IMR-90 (cell line): ENCODE measurements around the gene KLK10. TPM values are rescaled to one million over a fixed set of nuclear protein-coding genes. Genes with fewer than 3 reads are reported as not detected.

Experiments used
- ATAC-seq: fragments of 200-7000 bp; cut with Tn5 transposase; 2 replicates; pipeline ENCODE4 v1.9.1; 2020; ENCODE audit warnings: low read depth, mild to moderate bottlenecking, moderate library complexity
- BruUV-seq: library from RNA; stranded (reverse); fragments of 400-500 nt; replicated peaks from 2 replicates; lab custom pipeline; 2021; lab: Mats Ljungman, UMichigan
- CTCF ChIA-PET: fragments of 300-600 bp; formaldehyde crosslinking; extraction: SDS; loops from one replicate; lab custom pipeline; 2021; ENCODE audit warnings: antibody characterized with exemption; lab: Yijun Ruan, JAX
- POLR2A ChIA-PET: fragments of 300-600 bp; sonication (Branson Sonifier 250); formaldehyde crosslinking; loops from one replicate; lab custom pipeline; 2022; ENCODE audit warnings: antibody characterized with exemption; ENCODE audit not compliant: unreplicated experiment; lab: Charles Lee
- DNase-seq: peaks from one replicate; pipeline ENCODE4 v3.0.0; 2013
- H2AFZ ChIP-seq: replicated peaks from 2 replicates; pipeline ENCODE3; 2013; ENCODE audit warnings: low read length, mild to moderate bottlenecking; ENCODE audit not compliant: poor library complexity
- H2AK5ac ChIP-seq: 2 replicates; pipeline ENCODE4 v1.6.1; 2013; ENCODE audit warnings: low read depth, low read length, inconsistent platforms
- H2AK9ac ChIP-seq: replicated peaks from 2 replicates; pipeline ENCODE3; 2013; ENCODE audit warnings: mild to moderate bottlenecking, low read depth, low read length, moderate library complexity; ENCODE audit not compliant: poor library complexity
- H2BK120ac ChIP-seq: 2 replicates; pipeline ENCODE4 v1.6.1; 2013; ENCODE audit warnings: low read depth, low read length, inconsistent platforms
- H2BK15ac ChIP-seq: 3 replicates; pipeline ENCODE4 v1.6.1; 2013; ENCODE audit warnings: low read depth, low read length, inconsistent platforms
- H2BK20ac ChIP-seq: 2 replicates; pipeline ENCODE4 v1.6.1; 2013; ENCODE audit warnings: low read depth, mild to moderate bottlenecking, inconsistent platforms, low read length, moderate library complexity
- H2BK5ac ChIP-seq: 2 replicates; pipeline ENCODE4 v1.6.1; 2013; ENCODE audit warnings: mild to moderate bottlenecking, low read depth, low read length, inconsistent platforms; ENCODE audit not compliant: poor library complexity, severe bottlenecking
- H3K14ac ChIP-seq: replicated peaks from 2 replicates; pipeline ENCODE4 v1.6.1; 2013; ENCODE audit warnings: low read depth, low read length, inconsistent platforms
- H3K18ac ChIP-seq: 2 replicates; pipeline ENCODE4 v1.6.1; 2013; ENCODE audit warnings: low read depth, low read length, control low read depth
- H3K23ac ChIP-seq: 2 replicates; pipeline ENCODE4 v1.6.1; 2013; ENCODE audit warnings: low read depth, low read length, inconsistent platforms
- H3K27ac ChIP-seq: 2 replicates; pipeline ENCODE4 v1.5.1; 2013; ENCODE audit warnings: mild to moderate bottlenecking, control low read depth, low read length; ENCODE audit not compliant: insufficient read depth
- H3K27me3 ChIP-seq: 2 replicates; pipeline ENCODE4 v1.6.1; 2013; ENCODE audit warnings: low read length; ENCODE audit not compliant: control insufficient read depth, insufficient read depth
- H3K36me3 ChIP-seq: 2 replicates; pipeline ENCODE4 v1.6.1; 2013; ENCODE audit warnings: low read length, mixed read lengths; ENCODE audit not compliant: control insufficient read depth, insufficient read depth
- H3K4ac ChIP-seq: 2 replicates; pipeline ENCODE4 v1.6.1; 2013; ENCODE audit warnings: low read depth, low read length, inconsistent platforms
- H3K4me1 ChIP-seq: 2 replicates; pipeline ENCODE4 v1.6.1; 2013; ENCODE audit warnings: low read length, mixed read lengths; ENCODE audit not compliant: control insufficient read depth, insufficient read depth
- H3K4me2 ChIP-seq: 2 replicates; pipeline ENCODE4 v1.6.1; 2013; ENCODE audit warnings: low read depth, mild to moderate bottlenecking, control low read depth, low read length, moderate library complexity
- H3K4me3 ChIP-seq: 2 replicates; pipeline ENCODE4 v1.5.1; 2013; ENCODE audit warnings: low read depth, mild to moderate bottlenecking, control low read depth, low read length, moderate library complexity; ENCODE audit not compliant: insufficient read depth
- H3K56ac ChIP-seq: 2 replicates; pipeline ENCODE4 v1.6.1; 2013; ENCODE audit warnings: low read length, inconsistent platforms; ENCODE audit not compliant: insufficient read depth; ENCODE audit errors: extremely low read depth
- H3K79me1 ChIP-seq, 2 experiments: 2 replicates each; pipeline ENCODE4 v1.6.1; 2013; ENCODE audit warnings: low read length in 2 of 2, inconsistent platforms in 1 of 2, low read depth in 1 of 2
- H3K9ac ChIP-seq: 2 replicates; pipeline ENCODE4 v1.6.1; 2013; ENCODE audit warnings: low read depth, low read length, control low read depth
- H3K9me1 ChIP-seq: 2 replicates; pipeline ENCODE4 v1.6.1; 2013; ENCODE audit warnings: low read length, inconsistent platforms; ENCODE audit not compliant: insufficient read depth
- H3K9me3 ChIP-seq: 2 replicates; pipeline ENCODE4 v1.6.1; 2013; ENCODE audit warnings: low read length; ENCODE audit not compliant: control insufficient read depth, insufficient read depth
- H4K20me1 ChIP-seq: 2 replicates; pipeline ENCODE4 v1.6.1; 2013; ENCODE audit warnings: low read length, inconsistent platforms; ENCODE audit not compliant: insufficient read depth
- H4K5ac ChIP-seq: 2 replicates; pipeline ENCODE4 v1.6.1; 2013; ENCODE audit warnings: mild to moderate bottlenecking, low read depth, low read length, control low read depth
- H4K8ac ChIP-seq, 2 experiments: 2 replicates each; pipeline ENCODE4 v1.6.1; 2013; ENCODE audit warnings: low read depth in 2 of 2, low read length in 2 of 2, control low read depth in 1 of 2, inconsistent platforms in 1 of 2
- H4K91ac ChIP-seq: 2 replicates; pipeline ENCODE4 v1.6.1; 2013; ENCODE audit warnings: low read depth, low read length, inconsistent platforms; ENCODE audit not compliant: insufficient read depth
- BHLHE40 ChIP-seq: fragments of 150-350 bp; IDR thresholded peaks from 2 replicates; pipeline ENCODE4 v1.6.1; 2016; ENCODE audit warnings: mild to moderate bottlenecking, low read depth, low read length
- CEBPB ChIP-seq: IDR thresholded peaks from 2 replicates; pipeline ENCODE4 v1.6.1; 2012; ENCODE audit warnings: low read depth, low read length, improper control_type of control experiment
- CHD1 ChIP-seq: IDR thresholded peaks from 2 replicates; pipeline ENCODE4 v1.6.1; 2012; ENCODE audit warnings: low read depth, low read length, improper control_type of control experiment
- CTCF ChIP-seq: conservative IDR thresholded peaks from 2 replicates; pipeline ENCODE4 v1.5.1; 2012; ENCODE audit warnings: mild to moderate bottlenecking, low read depth, low read length, improper control_type of control experiment
- ELK1 ChIP-seq: fragments of 150-350 bp; IDR thresholded peaks from 2 replicates; pipeline ENCODE4 v1.6.1; 2016; ENCODE audit warnings: low read depth, mild to moderate bottlenecking, low read length, moderate library complexity, borderline replicate concordance
- FOS ChIP-seq: fragments of 150-350 bp; IDR thresholded peaks from 2 replicates; pipeline ENCODE4 v1.6.1; 2016; ENCODE audit warnings: low read depth, low read length
- MAFK ChIP-seq: IDR thresholded peaks from 2 replicates; pipeline ENCODE4 v1.6.1; 2012; ENCODE audit warnings: low read depth, low read length, improper control_type of control experiment
- MAZ ChIP-seq: IDR thresholded peaks from 2 replicates; pipeline ENCODE4 v1.6.1; 2012; ENCODE audit warnings: low read depth, mild to moderate bottlenecking, low read length, improper control_type of control experiment, moderate library complexity, borderline replicate concordance
- MXI1 ChIP-seq: IDR thresholded peaks from 2 replicates; pipeline ENCODE4 v1.6.1; 2012; ENCODE audit warnings: low read depth, mild to moderate bottlenecking, low read length, moderate library complexity, borderline replicate concordance
- NFE2L2 ChIP-seq: fragments of 150-350 bp; IDR thresholded peaks from 2 replicates; pipeline ENCODE4 v1.6.1; 2016; ENCODE audit warnings: low read depth, mild to moderate bottlenecking, low read length
- POLR2A ChIP-seq: IDR thresholded peaks from 2 replicates; pipeline ENCODE4 v1.6.1; 2012; ENCODE audit warnings: mild to moderate bottlenecking, low read depth, low read length
- RAD21 ChIP-seq: IDR thresholded peaks from 2 replicates; pipeline ENCODE4 v1.6.1; 2012; ENCODE audit warnings: low read length, improper control_type of control experiment
- RFX5 ChIP-seq: IDR thresholded peaks from 2 replicates; pipeline ENCODE4 v1.8.0; 2012; ENCODE audit warnings: low read depth, mild to moderate bottlenecking, low read length, moderate library complexity
- SMC3 ChIP-seq: fragments of 150-350 bp; IDR thresholded peaks from 2 replicates; pipeline ENCODE4 v1.6.1; 2016; ENCODE audit warnings: low read depth, mild to moderate bottlenecking, antibody characterized with exemption, low read length, moderate library complexity
- USF2 ChIP-seq: fragments of 150-350 bp; IDR thresholded peaks from 2 replicates; pipeline ENCODE4 v1.6.1; 2017; ENCODE audit warnings: mild to moderate bottlenecking, antibody characterized with exemption, low read length, low read depth
- WGBS, 2 experiments: methylation state at CpG; one replicate each; pipeline versions ENCODE4 v1.1.5 to v1.1.7; 2013; ENCODE audit warnings: missing lambda C conversion rate in 2 of 2; ENCODE audit not compliant: insufficient read length in 1 of 2; ENCODE audit errors: extremely low coverage in 2 of 2; 5-methylcytosine and 5-hydroxymethylcytosine counted together
- dilution Hi-C: fragments of 300-500 bp; cut with HindIII; formaldehyde crosslinking; loops from one replicate; pipeline ENCODE4 v1.14.3; 2018; ENCODE audit warnings: low sequenced_read_pairs; ENCODE audit not compliant: unreplicated experiment
- in situ Hi-C: fragments of 300-500 bp; cut with MboI; formaldehyde crosslinking; loops from 3 replicates; pipeline ENCODE4 v1.14.3; 2019; ENCODE audit warnings: low sequenced_read_pairs, inconsistent platforms, mixed read lengths
- intact Hi-C: fragments of 100-400 bp; cut with micrococcal nuclease; formaldehyde crosslinking; loops from 2 replicates; pipeline ENCODE4 v1.10.0; 2022
- polyA plus RNA-seq, 3 experiments: library from polyadenylated mRNA; depleted of rRNA; stranded (reverse); fragments of >200 nt; gene quantifications; 2 replicates each; pipeline ENCODE4 v1.2.3, GENCODE V29; 2012; ENCODE audit warnings: low replicate concordance in 1 of 3
- total RNA-seq: library from RNA; depleted of rRNA; stranded (reverse); fragments of >200 nt; gene quantifications from 2 replicates; pipeline ENCODE4 v1.2.3, GENCODE V29; 2012

Gene KLK10
- total and polyA plus RNA-seq, 2 of the 4 experiments (the other 2 are of a cell fraction) = not detected

GRCh38 chr19:51025809-51026553, 6.5 kb upstream of the KLK10 start:
- TF ChIP-seq USF2 (no peak), BHLHE40 (no peak), MXI1 (no peak), CTCF (no peak), RFX5 (no peak), MAZ (no peak), NFE2L2 (no peak), CEBPB (no peak), SMC3 (no peak), RAD21 (no peak), POLR2A (no peak), CHD1 (no peak), MAFK (no peak), ELK1 (no peak), FOS (no peak)
- Histone ChIP-seq H3K4me1 (no peaks in the 10 kb centered on the region), H3K9me3 (no peaks in the 10 kb centered on the region), H2BK5ac (no peak overlapping the region), H2AFZ (no peak overlapping the region), H3K4ac (no peak overlapping the region), H4K20me1 (no peaks in the 10 kb centered on the region), H3K4me2 (no peak overlapping the region), H3K9ac (no peak overlapping the region), H2BK20ac (no peak overlapping the region), H3K56ac (no peak overlapping the region), H3K18ac (no peak overlapping the region), H3K27ac (no peak overlapping the region), H3K23ac (no peak overlapping the region), H2BK15ac (no peak overlapping the region), H3K27me3 (no peaks in the 10 kb centered on the region), H4K5ac (no peak overlapping the region), H3K36me3 (no peaks in the 10 kb centered on the region), H3K4me3 (no peak overlapping the region), H3K9me1 (no peaks in the 10 kb centered on the region), H4K8ac (no peak overlapping the region), H2AK9ac (no peak overlapping the region), H3K79me1 (no peaks in the 10 kb centered on the region), H2AK5ac (no peak overlapping the region), H4K91ac (no peak overlapping the region), H2BK120ac (no peak overlapping the region), H3K14ac (no peak overlapping the region)
- CTCF ChIA-PET = no interaction called here
- dilution Hi-C loops = no loop called here
- WGBS, 2 experiments = 50% methylated on average over 10 of the region's 18 CpGs; no CpG with 5 or more reads in 1 of the 2 experiments
- POLR2A ChIA-PET = no interaction called here
- no TSS peak for BruUV-seq
- ATAC-seq (no peak), DNase-seq (no peak)
- intact Hi-C loops = no loop called here
- in situ Hi-C loops = no loop called here
